Measurements from ENCODE around the gene RSKR. TPM values are rescaled to one million over a fixed set of nuclear protein-coding genes. Genes with fewer than 3 reads are reported as not detected.
"Not testable (repeated sequence)": the region's sequence is repeated elsewhere in the genome, so short reads cannot be mapped to it uniquely, and the experiment has no call there.

The RSKR gene
- total RNA-seq, 3 donors from 2014 or later, result 10.0 to 15.1 (median 11.1) TPM

DNA sequence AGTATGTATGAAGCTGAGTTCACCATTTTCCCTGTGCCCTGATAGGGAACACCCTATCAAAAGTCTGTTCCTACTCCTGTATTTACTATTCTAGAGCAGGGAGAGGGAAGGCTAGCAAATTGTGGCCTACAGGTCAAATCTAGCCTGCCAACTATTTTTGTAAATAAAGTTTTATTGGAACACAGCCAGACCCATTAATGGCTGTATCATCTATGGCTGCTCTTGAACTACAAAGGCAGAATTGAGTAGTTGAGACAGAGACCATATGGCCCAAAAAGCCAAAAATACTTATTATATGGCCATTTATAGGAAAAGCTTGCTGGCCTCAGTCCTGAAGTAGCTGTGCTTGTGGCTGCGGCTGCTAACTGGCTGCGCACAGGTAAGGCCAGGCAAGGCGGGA lies 33.0 kb downstream of the RSKR start:
- Histone ChIP-seq H3K36me3 (ENCODE audit: low read depth) (no peaks in the 10 kb centered on the region), H3K4me3 (no peak overlapping the region), H3K4me1 (ENCODE audit: low read depth) (peaks cover under 1% of the 10 kb centered on the region), H3K9me3 (no peaks in the 10 kb centered on the region)
- intact Hi-C loops (cut with DNase I, micrococcal nuclease), result no loop called here
- ATAC-seq, result no peak
- no peak for DNase-seq
- TF ChIP-seq, protein P1, sequence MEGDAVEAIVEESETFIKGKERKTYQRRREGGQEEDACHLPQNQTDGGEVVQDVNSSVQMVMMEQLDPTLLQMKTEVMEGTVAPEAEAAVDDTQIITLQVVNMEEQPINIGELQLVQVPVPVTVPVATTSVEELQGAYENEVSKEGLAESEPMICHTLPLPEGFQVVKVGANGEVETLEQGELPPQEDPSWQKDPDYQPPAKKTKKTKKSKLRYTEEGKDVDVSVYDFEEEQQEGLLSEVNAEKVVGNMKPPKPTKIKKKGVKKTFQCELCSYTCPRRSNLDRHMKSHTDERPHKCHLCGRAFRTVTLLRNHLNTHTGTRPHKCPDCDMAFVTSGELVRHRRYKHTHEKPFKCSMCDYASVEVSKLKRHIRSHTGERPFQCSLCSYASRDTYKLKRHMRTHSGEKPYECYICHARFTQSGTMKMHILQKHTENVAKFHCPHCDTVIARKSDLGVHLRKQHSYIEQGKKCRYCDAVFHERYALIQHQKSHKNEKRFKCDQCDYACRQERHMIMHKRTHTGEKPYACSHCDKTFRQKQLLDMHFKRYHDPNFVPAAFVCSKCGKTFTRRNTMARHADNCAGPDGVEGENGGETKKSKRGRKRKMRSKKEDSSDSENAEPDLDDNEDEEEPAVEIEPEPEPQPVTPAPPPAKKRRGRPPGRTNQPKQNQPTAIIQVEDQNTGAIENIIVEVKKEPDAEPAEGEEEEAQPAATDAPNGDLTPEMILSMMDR (IDR thresholded peaks at IDR 0.05), result no peak

DNA sequence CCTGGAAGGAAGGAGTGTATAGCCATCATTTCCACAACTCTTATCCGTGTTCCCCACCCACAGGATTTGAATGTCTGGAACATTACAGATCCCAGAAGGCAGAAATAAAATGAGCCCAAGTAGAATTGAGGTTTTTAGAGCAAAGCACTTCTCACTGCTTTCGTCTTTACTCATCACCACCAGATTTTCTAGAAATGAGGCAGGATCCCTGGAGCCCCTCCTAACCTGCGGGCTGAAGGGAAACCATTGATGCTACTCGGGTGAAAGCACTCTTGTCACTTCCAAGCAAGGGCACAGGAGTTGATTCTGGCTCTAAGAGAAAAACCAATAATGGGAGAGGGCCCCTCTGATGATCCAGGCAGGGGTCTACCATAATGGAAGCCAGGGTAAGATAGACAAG lies 34.5 kb downstream of the RSKR start:
- Histone ChIP-seq H3K36me3 (ENCODE audit: low read depth) (no peaks in the 10 kb centered on the region), H3K4me3 (no peak overlapping the region), H3K9me3 (no peaks in the 10 kb centered on the region), H3K4me1 (ENCODE audit: low read depth) (peaks cover 2% of the 10 kb centered on the region)
- TF ChIP-seq, protein P1 (IDR thresholded peaks at IDR 0.05), result no peak
- intact Hi-C loops (cut with DNase I, micrococcal nuclease), result no loop called here
- no peak for DNase-seq
- ATAC-seq, result no peak

DNA sequence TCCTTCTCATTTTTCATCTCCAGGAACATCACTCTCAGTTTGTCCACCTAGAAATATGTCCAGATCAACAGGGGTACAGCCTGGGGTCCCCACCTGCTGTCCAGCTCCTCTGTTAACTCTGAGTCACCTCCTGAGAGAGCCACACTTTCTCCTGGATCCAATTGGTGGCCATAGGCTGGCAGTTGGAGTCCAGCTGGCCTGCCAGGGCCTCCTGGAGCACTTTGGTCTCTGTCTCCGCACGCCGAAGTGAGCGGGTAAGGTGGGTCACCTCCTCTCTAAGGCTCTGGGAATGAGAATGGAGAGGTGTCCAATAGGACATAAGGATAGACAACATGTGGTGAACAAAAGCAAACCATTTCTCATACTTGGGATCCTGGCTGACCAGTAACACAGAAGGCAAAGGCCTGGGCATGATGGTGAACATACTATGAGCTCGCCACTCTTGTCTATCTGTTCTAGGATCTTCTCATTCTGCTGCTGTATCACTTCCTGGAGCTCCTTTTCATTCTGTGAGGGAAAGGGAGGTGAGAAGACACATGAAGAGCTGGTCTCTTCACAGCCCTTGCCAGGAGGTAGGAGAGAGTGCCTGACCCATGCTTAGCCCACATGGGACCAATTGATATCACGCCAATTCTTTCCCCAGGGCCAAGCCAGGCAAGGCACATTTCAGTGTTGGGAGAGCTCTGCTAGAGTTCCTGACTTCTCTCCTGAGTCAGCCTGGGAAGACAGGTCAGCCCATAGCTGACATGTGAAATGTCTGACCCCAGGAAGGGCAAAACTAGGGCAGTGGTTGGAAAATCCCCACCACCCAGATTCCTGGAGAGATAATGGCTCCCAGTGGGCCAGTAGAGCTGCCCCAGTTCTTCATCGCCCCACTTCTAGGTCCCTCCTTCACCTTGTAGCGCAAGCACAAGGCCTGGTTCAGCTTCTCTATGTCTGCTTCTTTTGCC lies 35.5 kb downstream of the RSKR start:
- no peak for ATAC-seq
- intact Hi-C loops (cut with DNase I, micrococcal nuclease), result no loop called here
- no peak for DNase-seq
- TF ChIP-seq, protein P1 (IDR thresholded peaks at IDR 0.05), result no peak
- H3K9me3 ChIP-seq, result no peaks in the 10 kb centered on the region
- H3K36me3 ChIP-seq (ENCODE audit: low read depth), result no peaks in the 10 kb centered on the region
- H3K4me3 ChIP-seq, result no peak overlapping the region
- peaks cover 2% of the 10 kb centered on the region for H3K4me1 ChIP-seq (ENCODE audit: low read depth)

DNA sequence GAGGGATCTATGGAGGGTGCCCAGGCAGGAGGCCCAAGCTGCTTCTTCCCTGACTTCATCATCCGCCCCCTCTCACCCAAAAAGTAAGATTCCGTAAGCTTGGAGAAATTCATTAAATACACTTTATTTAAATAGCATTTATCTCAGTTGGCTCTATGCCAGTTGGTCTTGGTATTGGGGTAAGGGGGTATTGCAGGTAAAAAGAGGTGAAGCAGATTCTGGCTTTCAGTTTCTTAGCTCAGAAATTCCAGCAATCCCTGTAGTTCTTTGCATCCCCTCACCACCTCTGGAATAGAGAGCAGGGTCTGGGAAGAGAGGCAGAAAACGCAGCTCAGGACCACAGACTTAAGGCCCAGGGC lies 36.5 kb downstream of the RSKR start:
- intact Hi-C loops (cut with DNase I, micrococcal nuclease), result no loop called here
- Histone ChIP-seq H3K4me3 (no peak overlapping the region), H3K36me3 (ENCODE audit: low read depth) (no peaks in the 10 kb centered on the region), H3K9me3 (no peaks in the 10 kb centered on the region), H3K4me1 (ENCODE audit: low read depth) (peaks cover 7% of the 10 kb centered on the region)
- TF ChIP-seq, protein P1 (IDR thresholded peaks at IDR 0.05), result no peak
- DNase-seq, result no peak
- no peak for ATAC-seq

DNA sequence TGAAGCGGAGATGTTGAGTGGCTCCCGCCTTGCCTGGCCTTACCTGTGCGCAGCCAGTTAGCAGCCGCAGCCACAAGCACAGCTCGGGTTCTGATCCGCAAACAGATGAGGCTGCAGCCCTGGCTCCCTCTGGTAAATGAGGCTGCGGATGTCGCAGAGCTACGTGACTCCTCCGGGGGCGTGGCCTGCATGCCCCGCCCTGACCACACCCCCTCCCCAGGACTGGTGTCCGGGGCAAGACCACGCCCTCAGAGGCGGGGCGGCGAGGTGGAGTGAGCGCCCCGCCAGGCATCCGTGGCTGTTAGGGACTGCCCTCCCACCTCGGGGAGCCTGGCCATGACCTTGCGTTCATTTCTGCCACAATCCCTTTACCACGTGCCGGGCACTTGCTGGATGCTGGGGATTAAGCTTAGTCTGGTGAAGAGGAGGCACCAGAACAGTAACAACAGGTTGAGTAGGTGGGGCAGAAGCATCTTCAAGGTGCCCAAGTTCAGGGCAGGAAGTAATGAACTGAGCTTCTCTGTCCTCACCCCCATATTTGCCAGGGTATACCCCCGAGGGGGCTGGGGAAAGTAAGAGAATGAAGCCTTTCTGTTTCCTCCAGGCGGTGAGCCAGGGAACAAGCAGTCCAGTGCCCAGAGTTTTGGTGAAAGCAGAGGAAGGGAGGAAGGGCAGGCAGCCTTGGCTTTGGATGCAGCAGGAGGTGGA lies 37.1 kb downstream of the RSKR start, which contains the start of gene ALDOC:
TSS of gene ALDOC (minus strand) at position 138 of the 708 bp plus-strand sequence. CDS start 1,363 bp downstream, outside the sequence.
- TF ChIP-seq, protein P1 (IDR thresholded peaks at IDR 0.05), result no peak
- peaks cover 12% of the 10 kb centered on the region for H3K4me1 ChIP-seq (ENCODE audit: low read depth)
- no peak within 1 kb of the TSS for H3K4me3 ChIP-seq
- H3K36me3 ChIP-seq (ENCODE audit: low read depth), result no peaks in the 10 kb centered on the region
- DNase-seq, result peak; percentile 99 to 100 (median 99)
- intact Hi-C loops (cut with DNase I, micrococcal nuclease), result no loop called here
- no peaks in the 10 kb centered on the region for H3K9me3 ChIP-seq
- ATAC-seq, result peak; percentile 97

DNA sequence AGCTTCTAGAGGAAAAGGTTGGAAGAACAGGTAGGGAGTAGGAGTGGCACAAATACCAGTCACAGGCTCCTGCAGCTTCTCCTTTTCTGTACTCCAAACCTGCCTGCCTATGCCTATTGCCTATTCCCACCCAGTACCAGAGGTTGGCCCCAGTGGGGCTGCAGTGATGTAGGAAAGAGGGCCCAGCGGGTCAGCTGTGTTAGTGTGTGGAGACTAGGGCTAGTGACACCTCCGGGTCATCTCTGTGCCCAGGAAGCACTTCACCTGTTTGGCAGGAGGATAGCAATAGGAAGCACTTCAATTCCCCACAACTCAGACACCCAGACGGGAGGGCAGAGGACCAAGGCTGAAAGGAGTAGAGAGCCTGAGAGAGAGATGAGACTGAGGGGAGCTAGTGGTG lies 38.0 kb downstream of the RSKR start:
- H3K36me3 ChIP-seq (ENCODE audit: low read depth); intact Hi-C loops (cut with DNase I, micrococcal nuclease); ATAC-seq; H3K9me3 ChIP-seq; H3K4me3 ChIP-seq; DNase-seq: not testable (repeated sequence)
- H3K4me1 ChIP-seq (ENCODE audit: low read depth), result peaks cover 14% of the 10 kb centered on the region
